Measurements from ENCODE around the gene FNDC1.

FNDC1 gene

GRCh38 chr6:159250633-159251032 is 81.4 kb downstream of the FNDC1 start:
- TF ChIP-seq CTCF (IDR thresholded peaks at IDR 0.05) = no peak

- TF ChIP-seq CTCF (IDR thresholded peaks at IDR 0.05) = peak; percentile 40; the same call in 1 of the 2 replicates
Measured at GRCh38 chr6:159252955-159253508, 83.8 kb downstream of the FNDC1 start.

GRCh38 chr6:159254186-159254585 is 85.0 kb downstream of the FNDC1 start:
- TF ChIP-seq CTCF (IDR thresholded peaks at IDR 0.05) = no peak

- no peak for TF ChIP-seq CTCF (IDR thresholded peaks at IDR 0.05)
Measured at GRCh38 chr6:159255434-159255951, 86.3 kb downstream of the FNDC1 start.

GRCh38 chr6:159256128-159256527 is 86.9 kb downstream of the FNDC1 start:
- TF ChIP-seq CTCF (IDR thresholded peaks at IDR 0.05) = no peak

GRCh38 chr6:159257846-159258245 is 88.6 kb downstream of the FNDC1 start:
- no peak for TF ChIP-seq CTCF (IDR thresholded peaks at IDR 0.05)

GRCh38 chr6:159259441-159260125 is 90.4 kb downstream of the FNDC1 start:
- no peak for TF ChIP-seq CTCF (IDR thresholded peaks at IDR 0.05)

Data from LNCAP (cell line).